ENCODE data around the gene PRLH.
A peak's percentile ranks its signal among the peaks of the same experiment; 100 is the strongest.

PRLH gene

GRCh38 chr2:237540823-237541222, 25.6 kb upstream of the PRLH start:
- no peak overlapping the region for H3K4me3 ChIP-seq (ENCODE audit: low read depth, low read length)
- peak; percentile 15 for DNase-seq (ENCODE audit: low read depth)
- TF ChIP-seq MAX (IDR thresholded peaks at IDR 0.05; ENCODE audit: low read depth, low read length): no peak
- TF ChIP-seq MYC (IDR thresholded peaks at IDR 0.05; ENCODE audit: low read depth, low read length): no peak
- TF ChIP-seq CTCF (IDR thresholded peaks at IDR 0.05; ENCODE audit: low read depth, low read length): no peak

- peak; percentile 20 for DNase-seq (ENCODE audit: low read depth)
- no peak overlapping the region for H3K4me3 ChIP-seq (ENCODE audit: low read depth, low read length)
- TF ChIP-seq MAX (IDR thresholded peaks at IDR 0.05; ENCODE audit: low read depth, low read length) (no peak), MYC (IDR thresholded peaks at IDR 0.05; ENCODE audit: low read depth, low read length) (no peak), POLR2A (IDR thresholded peaks at IDR 0.05; ENCODE audit: extremely low read depth, insufficient read length) (no peak), CTCF (IDR thresholded peaks at IDR 0.05; ENCODE audit: low read depth, low read length) (no peak)
Observed at GRCh38 chr2:237541243-237541642, 25.1 kb upstream of the PRLH start.

- H3K4me3 ChIP-seq (ENCODE audit: low read depth, low read length): no peak overlapping the region
- peak; percentile 26 for DNase-seq (ENCODE audit: low read depth)
- TF ChIP-seq CTCF (IDR thresholded peaks at IDR 0.05; ENCODE audit: low read depth, low read length) (no peak), MYC (IDR thresholded peaks at IDR 0.05; ENCODE audit: low read depth, low read length) (no peak), POLR2A (IDR thresholded peaks at IDR 0.05; ENCODE audit: extremely low read depth, insufficient read length) (no peak), MAX (IDR thresholded peaks at IDR 0.05; ENCODE audit: low read depth, low read length) (no peak)
Observed at GRCh38 chr2:237542001-237542704, 24.2 kb upstream of the PRLH start.

- TF ChIP-seq MYC (IDR thresholded peaks at IDR 0.05; ENCODE audit: low read depth, low read length) (no peak), POLR2A (IDR thresholded peaks at IDR 0.05; ENCODE audit: extremely low read depth, insufficient read length) (no peak), MAX (IDR thresholded peaks at IDR 0.05; ENCODE audit: low read depth, low read length) (no peak), CTCF (IDR thresholded peaks at IDR 0.05; ENCODE audit: low read depth, low read length) (no peak)
- DNase-seq (ENCODE audit: low read depth): no peak
- no peak overlapping the region for H3K4me3 ChIP-seq (ENCODE audit: low read depth, low read length)
Observed at GRCh38 chr2:237546040-237546875, 20.1 kb upstream of the PRLH start.

GRCh38 chr2:237546876-237547395, 19.4 kb upstream of the PRLH start:
- TF ChIP-seq CTCF (IDR thresholded peaks at IDR 0.05; ENCODE audit: low read depth, low read length) (no peak), MAX (IDR thresholded peaks at IDR 0.05; ENCODE audit: low read depth, low read length) (no peak), MYC (IDR thresholded peaks at IDR 0.05; ENCODE audit: low read depth, low read length) (no peak), POLR2A (IDR thresholded peaks at IDR 0.05; ENCODE audit: extremely low read depth, insufficient read length) (no peak)
- no peak for DNase-seq (ENCODE audit: low read depth)
- H3K4me3 ChIP-seq (ENCODE audit: low read depth, low read length): no peak overlapping the region

Measured in NB4 (cell line).